SU-DHL-6 (cell line): Measurements from ENCODE around the gene POLA1.

Source experiments
- H2AFZ ChIP-seq: fragments of 200-600 bp; sonication (generic); 2 replicates; pipeline ENCODE4 v1.6.1; 2014; ENCODE audit warnings: low read depth, mild to moderate bottlenecking, moderate library complexity, mixed read lengths, antibody characterized with exemption, low read length; ENCODE audit not compliant: severe bottlenecking
- H3F3A ChIP-seq: fragments of 200-600 bp; shearing (Covaris generic); 2 replicates; pipeline ENCODE4 v1.6.0; 2016; ENCODE audit warnings: antibody characterized with exemption, mild to moderate bottlenecking; ENCODE audit not compliant: insufficient read depth
- H3K27ac ChIP-seq: fragments of 200-600 bp; sonication (generic); 2 replicates; pipeline ENCODE4 v1.5.1; 2016; ENCODE audit warnings: low read depth, mild to moderate bottlenecking, low read length, moderate library complexity, mixed read lengths
- H3K27me3 ChIP-seq: fragments of 200-600 bp; sonication (generic), shearing (Covaris generic); 2 replicates; pipeline ENCODE4 v1.6.0; 2014; ENCODE audit warnings: mild to moderate bottlenecking, low read length
- H3K36me3 ChIP-seq: fragments of 200-600 bp; sonication (generic); 2 replicates; pipeline ENCODE4 v1.6.1; 2014; ENCODE audit warnings: mild to moderate bottlenecking, low read length, mixed read lengths
- H3K4me2 ChIP-seq: fragments of 300-600, 200-600 bp; shearing (Covaris generic), sonication (generic); 2 replicates; pipeline ENCODE4 v1.6.0; 2014; ENCODE audit warnings: low read length, low read depth, mild to moderate bottlenecking; ENCODE audit not compliant: poor library complexity, severe bottlenecking
- H3K4me3 ChIP-seq: fragments of 200-600 bp; sonication (generic); 2 replicates; pipeline ENCODE4 v1.5.1; 2014; ENCODE audit warnings: antibody characterized with exemption, low read length, mild to moderate bottlenecking, mixed read lengths; ENCODE audit not compliant: insufficient read depth, poor library complexity, severe bottlenecking
- H3K79me2 ChIP-seq: fragments of 200-600 bp; sonication (generic); 2 replicates; pipeline ENCODE4 v1.6.1; 2014; ENCODE audit warnings: mild to moderate bottlenecking, low read length, moderate library complexity; ENCODE audit not compliant: insufficient read depth
- H3K9ac ChIP-seq: fragments of 200-600 bp; sonication (generic); 2 replicates; pipeline ENCODE4 v1.7.0; 2014; ENCODE audit warnings: mild to moderate bottlenecking, low read length
- H3K9me2 ChIP-seq: fragments of 200-600 bp; sonication (generic); replicated peaks from 2 replicates; pipeline ENCODE4 v1.6.1; 2014; ENCODE audit warnings: low read length; ENCODE audit not compliant: insufficient read depth
- H3K9me3 ChIP-seq: fragments of 200-600 bp; sonication (generic); 2 replicates; pipeline ENCODE4 v1.6.1; 2014; ENCODE audit warnings: low read length, mixed read lengths; ENCODE audit not compliant: insufficient read depth
- H4K20me1 ChIP-seq: fragments of 200-600 bp; sonication (generic); 2 replicates; pipeline ENCODE4 v1.6.1; 2014; ENCODE audit warnings: low read depth, mild to moderate bottlenecking, antibody characterized with exemption, low read length, moderate library complexity, mixed read lengths
- EZH2phosphoT487 ChIP-seq: fragments of 200-600 bp; sonication (generic), shearing (Covaris generic); conservative IDR thresholded peaks from 2 replicates; pipeline ENCODE4 v1.6.1; 2018; ENCODE audit warnings: mild to moderate bottlenecking, antibody characterized with exemption, low read length, moderate library complexity, mixed read lengths
- TF ChIP-seq, protein P1 (sequence below): fragments of 200-600 bp; sonication (generic); IDR thresholded peaks from one replicate; pipeline ENCODE4 v1.5.1; 2017; ENCODE audit warnings: antibody characterized with exemption, mild to moderate bottlenecking, low read length, moderate library complexity; ENCODE audit not compliant: insufficient read depth, poor library complexity, severe bottlenecking

Gene POLA1

DNA sequence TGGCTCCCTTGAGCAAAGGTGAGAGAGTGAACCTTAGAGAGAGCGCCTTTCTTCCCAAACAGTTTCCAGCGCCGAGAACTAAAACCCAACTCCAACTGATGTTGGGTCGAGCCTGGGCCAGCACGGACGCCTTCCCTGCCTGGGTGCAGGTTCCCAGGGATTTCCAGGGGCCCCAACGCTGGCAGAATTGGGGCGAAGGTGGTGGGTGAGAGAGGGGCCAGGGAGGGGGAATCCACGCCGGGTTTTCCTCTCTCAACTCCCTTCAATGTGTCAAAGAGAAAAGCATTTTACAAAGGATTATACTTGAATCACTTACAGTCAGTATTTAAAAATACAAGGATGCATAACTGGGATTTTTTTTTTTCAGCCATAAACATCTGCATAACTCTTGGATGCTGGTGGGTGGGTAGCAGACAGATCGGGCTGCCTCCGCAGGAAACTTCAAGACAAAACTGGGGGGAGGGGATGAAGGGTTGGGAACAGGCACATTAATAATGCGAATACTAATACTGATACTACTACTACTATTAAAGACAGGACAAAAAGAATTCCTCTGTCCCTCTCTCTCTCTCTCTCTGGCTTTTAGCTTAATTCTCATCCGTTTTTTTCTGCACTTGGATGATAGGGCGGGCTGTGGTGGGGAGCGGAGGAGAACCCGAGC lies 323.4 kb downstream of the POLA1 start:
- Histone ChIP-seq H3K27me3 (no peaks in the 10 kb centered on the region), H4K20me1 (no peaks in the 10 kb centered on the region)

DNA sequence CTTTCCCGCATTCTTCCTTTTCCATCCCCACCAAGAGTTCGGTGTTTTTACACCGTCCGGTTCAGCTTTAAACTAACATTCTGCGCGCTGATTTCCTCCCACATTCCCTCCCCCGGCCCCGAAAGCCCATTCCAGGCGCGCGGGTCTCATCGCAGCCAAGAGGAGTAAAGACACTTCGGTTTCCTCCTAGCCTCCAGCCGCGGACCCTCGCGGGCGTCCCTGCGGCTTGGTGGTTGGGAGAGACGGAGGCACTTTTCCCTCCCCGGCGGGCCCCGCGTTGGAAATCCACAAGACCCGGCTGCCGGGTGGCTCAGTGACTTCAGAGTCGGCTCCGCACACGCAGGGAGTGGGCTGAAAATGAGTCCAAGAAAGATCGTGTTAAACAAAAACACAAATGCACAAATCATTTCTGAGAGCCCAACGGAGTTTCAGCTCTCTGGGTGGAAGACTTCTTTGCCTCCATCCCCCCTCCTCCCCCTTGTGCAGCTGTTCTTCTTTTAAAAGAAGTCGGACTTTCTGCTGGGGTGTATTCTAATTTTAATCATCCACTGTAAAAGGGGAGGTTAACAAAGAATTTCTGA lies 324.0 kb downstream of the POLA1 start:
- Histone ChIP-seq H3K79me2 (no peaks in the 10 kb centered on the region), H3K9ac (no peak overlapping the region), H2AFZ (no peak overlapping the region), H3K4me2 (no peak overlapping the region), H3K4me3 (no peak overlapping the region), H3K27me3 (no peaks in the 10 kb centered on the region), H3K9me3 (no peaks in the 10 kb centered on the region), H3K27ac (no peak overlapping the region), H3K36me3 (no peaks in the 10 kb centered on the region), H3F3A (no peaks in the 10 kb centered on the region), H4K20me1 (no peaks in the 10 kb centered on the region), H3K9me2 (no peaks in the 10 kb centered on the region)
- no peak for TF ChIP-seq EZH2phosphoT487
- TF ChIP-seq, protein P1, sequence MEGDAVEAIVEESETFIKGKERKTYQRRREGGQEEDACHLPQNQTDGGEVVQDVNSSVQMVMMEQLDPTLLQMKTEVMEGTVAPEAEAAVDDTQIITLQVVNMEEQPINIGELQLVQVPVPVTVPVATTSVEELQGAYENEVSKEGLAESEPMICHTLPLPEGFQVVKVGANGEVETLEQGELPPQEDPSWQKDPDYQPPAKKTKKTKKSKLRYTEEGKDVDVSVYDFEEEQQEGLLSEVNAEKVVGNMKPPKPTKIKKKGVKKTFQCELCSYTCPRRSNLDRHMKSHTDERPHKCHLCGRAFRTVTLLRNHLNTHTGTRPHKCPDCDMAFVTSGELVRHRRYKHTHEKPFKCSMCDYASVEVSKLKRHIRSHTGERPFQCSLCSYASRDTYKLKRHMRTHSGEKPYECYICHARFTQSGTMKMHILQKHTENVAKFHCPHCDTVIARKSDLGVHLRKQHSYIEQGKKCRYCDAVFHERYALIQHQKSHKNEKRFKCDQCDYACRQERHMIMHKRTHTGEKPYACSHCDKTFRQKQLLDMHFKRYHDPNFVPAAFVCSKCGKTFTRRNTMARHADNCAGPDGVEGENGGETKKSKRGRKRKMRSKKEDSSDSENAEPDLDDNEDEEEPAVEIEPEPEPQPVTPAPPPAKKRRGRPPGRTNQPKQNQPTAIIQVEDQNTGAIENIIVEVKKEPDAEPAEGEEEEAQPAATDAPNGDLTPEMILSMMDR = no peak

More for the DNA sequence above, 323.4 kb downstream of the POLA1 start:
- Histone ChIP-seq H3K9me3 (no peaks in the 10 kb centered on the region), H3K9me2 (no peaks in the 10 kb centered on the region), H3K4me2 (no peak overlapping the region), H2AFZ (no peak overlapping the region), H3K9ac (no peak overlapping the region), H3K79me2 (no peaks in the 10 kb centered on the region), H3F3A (no peaks in the 10 kb centered on the region), H3K27ac (no peak overlapping the region), H3K4me3 (no peak overlapping the region), H3K36me3 (no peaks in the 10 kb centered on the region)
- TF ChIP-seq, protein P1 = no peak
- TF ChIP-seq EZH2phosphoT487 = no peak

GRCh38 chrX:25018682-25019081 lies 325.0 kb downstream of the POLA1 start:
- TF ChIP-seq EZH2phosphoT487 = no peak
- TF ChIP-seq, protein P1 = no peak

More at GRCh38 chrX:25018682-25019081, 325.0 kb downstream of the POLA1 start:
- no peaks in the 10 kb centered on the region for H3K27me3 ChIP-seq
- H2AFZ ChIP-seq = no peak overlapping the region
- H3K36me3 ChIP-seq = no peaks in the 10 kb centered on the region
- no peak overlapping the region for H3K4me3 ChIP-seq
- H3K79me2 ChIP-seq = no peaks in the 10 kb centered on the region
- no peak overlapping the region for H3K9ac ChIP-seq
- H3K27ac ChIP-seq = no peak overlapping the region
- H3K9me3 ChIP-seq = no peaks in the 10 kb centered on the region
- H3F3A ChIP-seq = no peaks in the 10 kb centered on the region
- H3K9me2 ChIP-seq = no peaks in the 10 kb centered on the region
- no peaks in the 10 kb centered on the region for H4K20me1 ChIP-seq
- H3K4me2 ChIP-seq = no peak overlapping the region
